Neutrophil (primary cell): ENCODE data around the gene SGCA.

Experiments used
- H3K27ac ChIP-seq: fragments of 200-600 bp; sonication (generic); 2 replicates; pipeline ENCODE4 v1.5.1; 2016; ENCODE audit warnings: mild to moderate bottlenecking, moderate library complexity
- H3K27me3 ChIP-seq: fragments of 200-600 bp; sonication (generic); 2 replicates; pipeline ENCODE4 v1.6.0; 2016; ENCODE audit warnings: mild to moderate bottlenecking
- H3K36me3 ChIP-seq: fragments of 200-600 bp; sonication (generic); 2 replicates; pipeline ENCODE4 v1.5.1; 2017
- H3K4me1 ChIP-seq, 2 experiments: fragments of 200-600 bp in 1 of 2; sonication (generic) in 1 of 2; 1 replicate in 1 of 2; 2 replicates in 1 of 2; pipeline versions ENCODE4 v1.5.1 to v1.6.1; 2013 to 2016; ENCODE audit warnings: low read depth in 1 of 2, low read length in 1 of 2, mild to moderate bottlenecking in 1 of 2, moderate library complexity in 1 of 2; ENCODE audit not compliant: control insufficient read depth in 1 of 2, insufficient read depth in 1 of 2
- H3K4me3 ChIP-seq, 2 experiments: fragments of 200-600 bp in 1 of 2; sonication (generic) in 1 of 2; 1 replicate in 1 of 2; 2 replicates in 1 of 2; pipeline ENCODE4 v1.5.1; 2013 to 2016; ENCODE audit warnings: low read depth in 1 of 2, low read length in 1 of 2, mild to moderate bottlenecking in 1 of 2, moderate library complexity in 1 of 2
- H3K9me3 ChIP-seq: fragments of 200-600 bp; sonication (generic); 2 replicates; pipeline ENCODE4 v1.5.1; 2016
- TF ChIP-seq, protein P1 (sequence below): fragments of 200-600 bp; sonication (generic); IDR thresholded peaks from 2 replicates; pipeline ENCODE4 v1.5.1; 2016; ENCODE audit warnings: antibody characterized with exemption

The SGCA gene

DNA sequence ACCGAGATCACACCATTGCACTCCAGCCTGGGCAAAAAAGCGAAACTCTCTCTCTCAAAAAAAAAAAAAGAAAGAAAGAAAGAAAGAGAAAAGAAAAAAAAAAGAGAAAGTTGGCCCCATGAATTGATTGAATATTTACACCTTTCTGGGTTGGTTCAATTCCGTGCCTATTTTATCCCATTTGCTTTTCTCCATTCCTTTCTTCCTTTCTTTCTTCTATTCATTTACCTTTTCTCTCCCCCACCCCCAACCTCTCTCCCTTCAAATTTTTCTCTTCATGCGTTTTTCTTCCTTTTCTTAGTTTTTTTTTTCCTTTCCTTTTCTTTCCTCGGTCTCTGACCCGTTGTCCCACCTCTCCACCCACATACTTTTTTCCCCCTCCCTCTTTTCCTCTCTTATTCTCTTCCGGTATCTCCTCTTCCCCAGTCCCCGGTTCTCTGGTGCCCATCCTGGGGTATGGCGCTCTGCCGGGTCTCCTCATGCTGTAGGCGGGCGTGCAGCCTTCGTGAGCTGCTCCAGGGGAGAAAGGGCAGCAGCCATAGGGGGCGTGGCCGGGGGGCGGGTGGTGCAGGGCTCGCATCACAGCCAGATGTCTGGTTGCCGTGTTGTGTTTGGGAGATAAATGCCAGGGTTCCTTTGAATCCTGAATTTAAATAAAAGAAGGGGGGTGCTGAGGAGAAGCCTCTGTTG is 40.9 kb downstream of the SGCA start:
- Histone ChIP-seq H3K36me3 (no peaks in the 10 kb centered on the region), H3K27me3 (peaks cover 90% of the 10 kb centered on the region), H3K9me3 (no peaks in the 10 kb centered on the region), H3K4me1 (no peaks in the 10 kb centered on the region), H3K4me3 (no peak overlapping the region), H3K27ac (no peak overlapping the region)
- TF ChIP-seq, protein P1, sequence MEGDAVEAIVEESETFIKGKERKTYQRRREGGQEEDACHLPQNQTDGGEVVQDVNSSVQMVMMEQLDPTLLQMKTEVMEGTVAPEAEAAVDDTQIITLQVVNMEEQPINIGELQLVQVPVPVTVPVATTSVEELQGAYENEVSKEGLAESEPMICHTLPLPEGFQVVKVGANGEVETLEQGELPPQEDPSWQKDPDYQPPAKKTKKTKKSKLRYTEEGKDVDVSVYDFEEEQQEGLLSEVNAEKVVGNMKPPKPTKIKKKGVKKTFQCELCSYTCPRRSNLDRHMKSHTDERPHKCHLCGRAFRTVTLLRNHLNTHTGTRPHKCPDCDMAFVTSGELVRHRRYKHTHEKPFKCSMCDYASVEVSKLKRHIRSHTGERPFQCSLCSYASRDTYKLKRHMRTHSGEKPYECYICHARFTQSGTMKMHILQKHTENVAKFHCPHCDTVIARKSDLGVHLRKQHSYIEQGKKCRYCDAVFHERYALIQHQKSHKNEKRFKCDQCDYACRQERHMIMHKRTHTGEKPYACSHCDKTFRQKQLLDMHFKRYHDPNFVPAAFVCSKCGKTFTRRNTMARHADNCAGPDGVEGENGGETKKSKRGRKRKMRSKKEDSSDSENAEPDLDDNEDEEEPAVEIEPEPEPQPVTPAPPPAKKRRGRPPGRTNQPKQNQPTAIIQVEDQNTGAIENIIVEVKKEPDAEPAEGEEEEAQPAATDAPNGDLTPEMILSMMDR: no peak

DNA sequence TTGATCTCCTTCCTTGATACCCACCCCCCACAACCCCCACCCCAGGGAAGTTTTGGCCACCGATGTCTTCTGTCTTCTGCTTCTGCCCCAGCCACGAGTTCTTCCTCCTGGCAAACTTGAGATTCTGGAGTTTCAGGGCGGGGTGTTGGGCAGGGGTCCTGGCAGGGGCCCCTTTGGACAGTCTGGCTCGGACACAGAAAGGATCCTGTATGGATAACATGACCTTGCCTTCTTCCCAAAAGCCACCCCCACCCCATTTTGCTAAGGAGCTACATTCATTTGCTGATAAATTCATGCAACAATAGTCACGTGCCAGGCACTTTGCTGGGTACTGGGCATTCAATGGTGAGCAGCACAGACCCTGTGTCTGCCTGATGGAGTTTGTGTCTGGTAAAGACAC is 41.5 kb downstream of the SGCA start:
- H3K4me3 ChIP-seq: no peak overlapping the region
- TF ChIP-seq, protein P1: no peak
- no peak overlapping the region for H3K27ac ChIP-seq
- no peaks in the 10 kb centered on the region for H3K36me3 ChIP-seq
- H3K9me3 ChIP-seq: no peaks in the 10 kb centered on the region
- no peaks in the 10 kb centered on the region for H3K4me1 ChIP-seq
- peaks cover 90% of the 10 kb centered on the region for H3K27me3 ChIP-seq

DNA sequence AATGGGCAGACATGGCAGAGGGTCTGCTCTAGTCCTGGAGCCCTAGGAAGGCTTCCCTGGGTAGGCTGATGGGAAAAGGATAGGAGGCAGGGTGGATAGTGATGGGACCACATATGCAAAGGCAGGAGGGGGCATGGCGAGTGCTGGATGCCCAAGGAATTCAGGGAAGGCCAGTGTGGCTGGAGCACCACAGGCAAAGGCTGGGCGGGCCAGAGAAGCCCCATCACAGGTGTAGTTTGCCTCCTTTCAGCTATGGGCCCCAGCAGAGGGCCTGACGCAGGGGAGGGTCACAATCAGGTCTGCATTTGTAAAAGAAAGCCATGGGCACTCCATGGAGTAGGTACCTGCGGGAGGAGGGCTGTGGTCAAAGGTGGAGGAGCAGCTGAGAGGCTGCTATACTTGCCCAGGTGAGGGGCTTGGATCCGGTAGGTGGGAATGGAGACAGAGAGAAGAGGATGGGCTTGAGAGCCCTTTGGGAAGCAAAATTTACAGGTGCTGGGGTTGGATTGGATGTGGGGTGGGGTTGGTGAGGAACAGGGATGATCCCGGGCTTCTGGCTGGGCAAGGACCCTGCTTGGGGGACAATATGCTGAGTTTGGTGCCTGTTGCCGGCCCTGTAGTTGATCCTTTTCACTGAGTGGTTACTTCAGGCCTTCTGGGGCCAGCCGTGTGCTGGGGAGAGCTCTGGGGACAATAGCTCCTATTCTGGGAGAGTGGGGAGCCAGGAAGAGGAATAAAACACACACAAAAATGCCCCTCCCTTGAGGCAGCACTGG is 42.2 kb downstream of the SGCA start:
- no peaks in the 10 kb centered on the region for H3K9me3 ChIP-seq
- H3K36me3 ChIP-seq: no peaks in the 10 kb centered on the region
- H3K4me1 ChIP-seq: no peaks in the 10 kb centered on the region
- H3K27ac ChIP-seq: no peak overlapping the region
- H3K4me3 ChIP-seq: no peak overlapping the region
- H3K27me3 ChIP-seq: peaks cover 87% of the 10 kb centered on the region
- TF ChIP-seq, protein P1: no peak

DNA sequence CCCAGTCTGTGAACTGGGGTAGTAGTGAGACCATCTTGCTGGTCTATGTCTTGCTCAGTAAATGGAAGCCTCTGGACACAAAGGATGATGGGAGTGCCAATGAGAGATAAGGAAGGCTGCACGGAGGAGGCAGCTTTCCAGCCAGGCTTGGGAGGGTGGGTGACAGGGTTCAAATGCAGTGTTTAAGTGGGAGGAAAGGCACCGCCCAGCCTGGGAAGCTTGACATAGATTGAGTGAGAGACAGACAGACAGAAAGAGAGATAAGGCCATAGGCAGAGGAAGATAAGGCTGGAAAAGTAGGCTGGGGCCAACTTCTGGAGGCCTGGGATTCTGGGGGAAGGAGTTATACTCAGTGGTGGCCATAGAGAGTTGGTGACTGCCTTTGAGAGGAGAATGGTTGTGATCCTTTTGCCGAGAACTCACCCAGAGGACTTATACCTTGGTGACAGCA is 42.8 kb downstream of the SGCA start:
- TF ChIP-seq, protein P1: no peak
- no peak overlapping the region for H3K27ac ChIP-seq
- no peaks in the 10 kb centered on the region for H3K9me3 ChIP-seq
- no peak overlapping the region for H3K4me3 ChIP-seq
- no peaks in the 10 kb centered on the region for H3K36me3 ChIP-seq
- H3K27me3 ChIP-seq: peaks cover 81% of the 10 kb centered on the region
- no peaks in the 10 kb centered on the region for H3K4me1 ChIP-seq

DNA sequence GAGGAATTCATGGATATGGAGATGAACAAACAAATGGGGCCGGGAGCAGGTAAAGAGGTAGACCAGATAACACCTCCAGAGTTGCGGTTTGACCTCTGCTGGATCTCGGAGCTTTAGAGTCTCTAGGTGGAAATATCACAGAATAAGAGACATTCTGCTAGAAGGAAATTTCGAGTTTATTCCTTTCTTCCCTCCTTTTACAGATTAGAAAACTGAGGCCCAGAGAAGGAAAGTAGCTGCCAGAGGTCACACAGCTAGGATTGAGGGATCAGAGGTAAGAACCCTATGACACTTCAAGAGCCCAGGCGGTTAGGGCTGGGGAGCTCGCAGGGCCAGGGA is 43.3 kb downstream of the SGCA start:
- Histone ChIP-seq H3K9me3 (no peaks in the 10 kb centered on the region), H3K27me3 (peaks cover 76% of the 10 kb centered on the region), H3K36me3 (no peaks in the 10 kb centered on the region), H3K4me3 (no peak overlapping the region), H3K4me1 (no peaks in the 10 kb centered on the region), H3K27ac (no peak overlapping the region)
- TF ChIP-seq, protein P1: no peak
